GM12864 (cell line): ENCODE data around the gene PNPLA7.

Experiments used
- DNase-seq: peaks from one replicate; pipeline ENCODE4 v3.0.0-alpha.2; 2011; ENCODE audit warnings: low read depth
- H3K4me3 ChIP-seq: 2 replicates; pipeline ENCODE4 v1.5.1; 2011; ENCODE audit warnings: mild to moderate bottlenecking, low read depth, low read length, control low read depth
- TF ChIP-seq, protein P1 (sequence below): IDR thresholded peaks from 2 replicates; pipeline ENCODE4 v1.5.1; 2011; ENCODE audit warnings: low read depth, mild to moderate bottlenecking, moderate library complexity, low read length, control low read depth, inconsistent platforms; ENCODE audit errors: missing control alignments

The PNPLA7 gene

GRCh38 chr9:137478613-137478961 is 71.6 kb downstream of the PNPLA7 start:
- TF ChIP-seq, protein P1, sequence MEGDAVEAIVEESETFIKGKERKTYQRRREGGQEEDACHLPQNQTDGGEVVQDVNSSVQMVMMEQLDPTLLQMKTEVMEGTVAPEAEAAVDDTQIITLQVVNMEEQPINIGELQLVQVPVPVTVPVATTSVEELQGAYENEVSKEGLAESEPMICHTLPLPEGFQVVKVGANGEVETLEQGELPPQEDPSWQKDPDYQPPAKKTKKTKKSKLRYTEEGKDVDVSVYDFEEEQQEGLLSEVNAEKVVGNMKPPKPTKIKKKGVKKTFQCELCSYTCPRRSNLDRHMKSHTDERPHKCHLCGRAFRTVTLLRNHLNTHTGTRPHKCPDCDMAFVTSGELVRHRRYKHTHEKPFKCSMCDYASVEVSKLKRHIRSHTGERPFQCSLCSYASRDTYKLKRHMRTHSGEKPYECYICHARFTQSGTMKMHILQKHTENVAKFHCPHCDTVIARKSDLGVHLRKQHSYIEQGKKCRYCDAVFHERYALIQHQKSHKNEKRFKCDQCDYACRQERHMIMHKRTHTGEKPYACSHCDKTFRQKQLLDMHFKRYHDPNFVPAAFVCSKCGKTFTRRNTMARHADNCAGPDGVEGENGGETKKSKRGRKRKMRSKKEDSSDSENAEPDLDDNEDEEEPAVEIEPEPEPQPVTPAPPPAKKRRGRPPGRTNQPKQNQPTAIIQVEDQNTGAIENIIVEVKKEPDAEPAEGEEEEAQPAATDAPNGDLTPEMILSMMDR, result no peak
- no peak overlapping the region for H3K4me3 ChIP-seq
- no peak for DNase-seq

DNA sequence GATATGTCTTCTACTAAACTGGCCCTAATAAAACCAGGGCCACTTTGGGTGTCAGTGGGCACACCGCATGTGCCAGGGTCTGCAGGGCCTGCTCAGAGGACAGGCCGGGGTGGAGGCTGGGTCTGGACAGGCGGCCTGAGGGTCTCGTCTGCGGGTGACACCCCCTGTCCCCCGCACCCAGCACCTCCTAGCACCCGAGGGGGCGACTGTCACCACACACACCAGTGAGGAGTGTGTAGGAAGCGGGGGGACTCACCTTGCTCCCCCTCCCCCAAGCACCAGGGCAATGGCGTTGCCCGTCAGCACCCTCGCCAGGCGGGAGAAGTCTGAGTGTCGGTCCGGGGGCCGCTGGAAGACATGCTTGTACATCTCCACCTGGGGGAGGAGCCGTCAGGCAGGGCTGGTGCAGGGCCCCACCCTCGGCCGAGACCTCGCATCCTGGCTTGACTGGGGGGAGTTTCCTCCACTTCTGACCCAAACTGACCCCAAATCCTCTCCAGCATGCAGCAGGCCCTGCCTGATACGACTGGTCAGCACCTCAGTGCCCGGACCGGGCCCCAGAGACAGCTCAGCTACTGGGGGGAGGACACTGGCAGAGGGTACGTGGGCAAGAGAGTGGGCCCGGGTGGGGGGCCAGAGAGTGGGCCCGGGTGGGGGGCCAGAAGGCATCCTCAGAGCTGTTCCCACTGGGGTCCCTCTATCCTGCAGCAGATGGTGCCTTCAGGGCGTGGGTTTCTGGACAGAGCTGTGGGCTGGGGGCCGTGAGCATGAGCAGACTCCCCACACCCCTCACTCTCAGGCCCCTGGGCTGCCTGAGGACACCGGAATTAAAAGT is 72.2 kb downstream of the PNPLA7 start:
- H3K4me3 ChIP-seq, result no peak overlapping the region
- no peak for DNase-seq
- TF ChIP-seq, protein P1, result no peak

DNA sequence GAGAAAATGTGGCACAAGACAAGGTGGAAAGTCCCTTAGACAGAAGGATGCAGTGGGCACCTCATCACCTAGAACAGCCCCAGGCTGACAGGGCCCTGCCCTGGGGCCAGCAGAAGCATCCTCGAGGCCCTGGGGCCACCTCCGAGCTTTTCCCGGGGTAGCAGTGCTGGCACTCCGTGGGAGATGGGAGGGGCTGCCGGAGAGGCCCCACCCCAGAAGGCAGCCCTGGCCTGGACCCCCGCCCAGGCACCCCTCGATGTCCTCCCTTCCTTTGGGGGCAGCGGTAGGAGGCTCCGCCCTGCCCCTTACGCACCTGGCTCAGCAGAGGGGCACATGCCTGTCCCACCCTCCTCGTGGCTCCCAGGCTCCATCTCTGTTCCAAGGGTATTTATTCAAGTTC is 73.3 kb downstream of the PNPLA7 start:
- H3K4me3 ChIP-seq, result no peak overlapping the region
- no peak for DNase-seq
- TF ChIP-seq, protein P1, result no peak

- TF ChIP-seq, protein P1, result no peak
Measured at GRCh38 chr9:137475666-137476065, 74.5 kb downstream of the PNPLA7 start.

DNA sequence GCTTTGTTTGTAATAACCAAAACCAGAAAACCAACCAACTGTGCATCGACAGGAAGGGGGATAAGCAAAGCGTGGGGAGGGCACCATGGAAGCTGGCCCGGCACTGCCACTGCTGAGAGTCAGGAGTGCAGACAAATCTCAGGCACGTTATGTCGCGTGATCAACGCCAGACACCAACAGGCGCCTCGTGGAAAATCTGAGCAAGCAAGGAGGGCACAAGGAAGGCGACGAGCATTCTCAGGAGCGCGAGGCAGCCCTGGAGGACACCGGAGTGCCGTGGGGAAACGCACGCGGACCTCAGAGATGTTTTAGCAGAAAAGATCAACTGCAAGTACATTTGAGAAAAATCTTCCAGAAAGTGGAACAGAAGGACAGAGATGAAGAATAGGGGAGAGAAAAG is 75.9 kb downstream of the PNPLA7 start:
- H3K4me3 ChIP-seq, result no peak overlapping the region
- DNase-seq, result no peak
- TF ChIP-seq, protein P1, result no peak

More at GRCh38 chr9:137475666-137476065, 74.5 kb downstream of the PNPLA7 start:
- no peak overlapping the region for H3K4me3 ChIP-seq
- DNase-seq, result no peak

GRCh38 chr9:137470785-137471184 is 79.4 kb downstream of the PNPLA7 start:
- TF ChIP-seq, protein P1, result no peak
- no peak overlapping the region for H3K4me3 ChIP-seq
- DNase-seq, result no peak

GRCh38 chr9:137467896-137468295 is 82.3 kb downstream of the PNPLA7 start:
- DNase-seq, result no peak
- TF ChIP-seq, protein P1, result no peak

More at GRCh38 chr9:137467896-137468295, 82.3 kb downstream of the PNPLA7 start:
- H3K4me3 ChIP-seq, result no peak overlapping the region
